PFSK-1 (cell line): ENCODE results near the gene PCDHB11.

Experiments used
- POLR2AphosphoS5 ChIP-seq: IDR thresholded peaks from 2 replicates; pipeline ENCODE4 v1.6.1; 2012; ENCODE audit warnings: low read depth, mild to moderate bottlenecking, control low read depth, low read length, moderate library complexity
- REST ChIP-seq, 2 experiments: IDR thresholded peaks; 2 replicates each; pipeline versions ENCODE4 v1.6.1 to v1.8.0; 2011 to 2012; ENCODE audit warnings: low read depth in 2 of 2, low read length in 2 of 2, control low read depth in 1 of 2, inconsistent platforms in 1 of 2, mild to moderate bottlenecking in 1 of 2, moderate library complexity in 1 of 2; ENCODE audit not compliant: insufficient read depth in 1 of 2
- SIN3A ChIP-seq: IDR thresholded peaks from 2 replicates; pipeline ENCODE4 v1.6.1; 2012; ENCODE audit warnings: mild to moderate bottlenecking, low read length, moderate library complexity, borderline replicate concordance; ENCODE audit not compliant: insufficient read depth
- TAF1 ChIP-seq: IDR thresholded peaks from 2 replicates; pipeline ENCODE4 v1.6.1; 2012; ENCODE audit warnings: low read length, control low read depth, borderline replicate concordance; ENCODE audit not compliant: insufficient read depth

- no peak for TF ChIP-seq TAF1
- TF ChIP-seq SIN3A: no peak
- no peak for TF ChIP-seq REST (IDR thresholded peaks at IDR 0.05; ENCODE audit: insufficient read depth in 1 of 2, low read depth in 2 of 2, low read length in 2 of 2)
- TF ChIP-seq POLR2AphosphoS5: no peak
These were observed 51.1 kb downstream of the PCDHB11 start for GRCh38 chr5:141250576-141250975.
